Left ventricle myocardium inferior (tissue), 1 donor: ENCODE data around the gene RBM5. TPM values are rescaled to one million over a fixed set of nuclear protein-coding genes. Genes with fewer than 3 reads are reported as not detected.
A peak's percentile ranks its signal among the peaks of the same experiment; 100 is the strongest.

ENCODE experiments used
- DNase-seq: peaks from one replicate; pipeline ENCODE4 v3.0.0-alpha.2; 2020
- H3K27ac ChIP-seq: fragments of 200-600 bp; replicated peaks from 2 replicates; pipeline ENCODE4 v1.8.0; 2021
- H3K27me3 ChIP-seq: fragments of 200-600 bp; 2 replicates; pipeline ENCODE4 v1.8.0; 2021; ENCODE audit warnings: low read depth
- H3K36me3 ChIP-seq: fragments of 200-600 bp; 2 replicates; pipeline ENCODE4 v1.8.0; 2021
- H3K4me1 ChIP-seq: fragments of 200-600 bp; 2 replicates; pipeline ENCODE4 v1.8.0; 2021
- H3K4me3 ChIP-seq: fragments of 200-600 bp; 2 replicates; pipeline ENCODE4 v1.8.0; 2021; ENCODE audit warnings: mild to moderate bottlenecking, moderate library complexity
- H3K9me3 ChIP-seq: fragments of 200-600 bp; replicated peaks from 2 replicates; pipeline ENCODE4 v1.8.0; 2021
- CTCF ChIP-seq: fragments of 200-600 bp; IDR thresholded peaks from 2 replicates; pipeline ENCODE4 v1.8.0; 2021; ENCODE audit warnings: antibody characterized with exemption, mild to moderate bottlenecking, borderline replicate concordance
- intact Hi-C: fragments of 100-400 bp; cut with micrococcal nuclease; formaldehyde crosslinking; loops from one replicate; pipeline ENCODE4 v1.11.0; 2022
- total RNA-seq: library from RNA; stranded (reverse); fragmentation: NEBNext Ultra II Directional; extraction: Animal tissue kit (Norgen Biotek cat#: 25700); gene quantifications from one replicate; pipeline ENCODE4 v1.2.1, GENCODE V29; 2021
- donor health status: DM: no; HTN: yes; CAD: no; lungs with severe emphysema.

RBM5 gene
- total RNA-seq, 1 donor from 2014 or later, result 58.4 TPM

GRCh38 chr3:50124052-50124799, 35.5 kb downstream of the RBM5 start:
- H3K4me3 ChIP-seq, result no peak overlapping the region
- no peaks in the 10 kb centered on the region for H3K9me3 ChIP-seq
- no peak for TF ChIP-seq CTCF
- peaks cover 22% of the 10 kb centered on the region for H3K36me3 ChIP-seq
- H3K27me3 ChIP-seq, result no peaks in the 10 kb centered on the region
- intact Hi-C loops, result no loop called here
- no peak for DNase-seq
- peaks cover 29% of the 10 kb centered on the region for H3K4me1 ChIP-seq
- no peak overlapping the region for H3K27ac ChIP-seq

- intact Hi-C loops, result no loop called here
- TF ChIP-seq CTCF, result no peak
Observed at GRCh38 chr3:50124800-50125178, 36.1 kb downstream of the RBM5 start.

GRCh38 chr3:50125541-50126286, 37.0 kb downstream of the RBM5 start:
- H3K4me3 ChIP-seq, result no peak overlapping the region
- no peaks in the 10 kb centered on the region for H3K9me3 ChIP-seq
- no peak for TF ChIP-seq CTCF
- H3K27ac ChIP-seq, result no peak overlapping the region
- H3K4me1 ChIP-seq, result peaks cover 29% of the 10 kb centered on the region
- H3K36me3 ChIP-seq, result peaks cover 7% of the 10 kb centered on the region
- peak; percentile 4 for DNase-seq
- intact Hi-C loops, result no loop called here
- H3K27me3 ChIP-seq, result no peaks in the 10 kb centered on the region

More at GRCh38 chr3:50124800-50125178, 36.1 kb downstream of the RBM5 start:
- Histone ChIP-seq H3K27me3 (no peaks in the 10 kb centered on the region), H3K4me1 (peaks cover 29% of the 10 kb centered on the region), H3K9me3 (no peaks in the 10 kb centered on the region), H3K4me3 (no peak overlapping the region), H3K27ac (no peak overlapping the region), H3K36me3 (peaks cover 16% of the 10 kb centered on the region)
- no peak for DNase-seq

- H3K36me3 ChIP-seq, result no peaks in the 10 kb centered on the region
- DNase-seq, result peak; percentile 11
- intact Hi-C loops, result no loop called here
- H3K27me3 ChIP-seq, result no peaks in the 10 kb centered on the region
- H3K4me3 ChIP-seq, result no peak overlapping the region
- no peak for TF ChIP-seq CTCF
- H3K4me1 ChIP-seq, result peaks cover 29% of the 10 kb centered on the region
- no peaks in the 10 kb centered on the region for H3K9me3 ChIP-seq
- H3K27ac ChIP-seq, result no peak overlapping the region
Observed at GRCh38 chr3:50126287-50127211, 37.8 kb downstream of the RBM5 start.

GRCh38 chr3:50127251-50127691, 38.6 kb downstream of the RBM5 start:
- H3K27me3 ChIP-seq, result no peaks in the 10 kb centered on the region
- intact Hi-C loops, result no loop called here
- peaks cover 25% of the 10 kb centered on the region for H3K4me1 ChIP-seq
- no peak overlapping the region for H3K4me3 ChIP-seq
- H3K27ac ChIP-seq, result no peak overlapping the region
- H3K9me3 ChIP-seq, result no peaks in the 10 kb centered on the region
- no peaks in the 10 kb centered on the region for H3K36me3 ChIP-seq
- no peak for DNase-seq
- TF ChIP-seq CTCF, result no peak
